Hematopoietic multipotent progenitor cell treated with erythropoietin and hydrocortisone succinate and interleukin-3 and kit ligand, for 4 days (in vitro differentiated cells): ENCODE measurements around the gene SLC27A3.

ENCODE experiments used
- DNase-seq: peaks from one replicate; pipeline ENCODE4 v3.0.0-alpha.2; 2015

Gene SLC27A3, protein sequence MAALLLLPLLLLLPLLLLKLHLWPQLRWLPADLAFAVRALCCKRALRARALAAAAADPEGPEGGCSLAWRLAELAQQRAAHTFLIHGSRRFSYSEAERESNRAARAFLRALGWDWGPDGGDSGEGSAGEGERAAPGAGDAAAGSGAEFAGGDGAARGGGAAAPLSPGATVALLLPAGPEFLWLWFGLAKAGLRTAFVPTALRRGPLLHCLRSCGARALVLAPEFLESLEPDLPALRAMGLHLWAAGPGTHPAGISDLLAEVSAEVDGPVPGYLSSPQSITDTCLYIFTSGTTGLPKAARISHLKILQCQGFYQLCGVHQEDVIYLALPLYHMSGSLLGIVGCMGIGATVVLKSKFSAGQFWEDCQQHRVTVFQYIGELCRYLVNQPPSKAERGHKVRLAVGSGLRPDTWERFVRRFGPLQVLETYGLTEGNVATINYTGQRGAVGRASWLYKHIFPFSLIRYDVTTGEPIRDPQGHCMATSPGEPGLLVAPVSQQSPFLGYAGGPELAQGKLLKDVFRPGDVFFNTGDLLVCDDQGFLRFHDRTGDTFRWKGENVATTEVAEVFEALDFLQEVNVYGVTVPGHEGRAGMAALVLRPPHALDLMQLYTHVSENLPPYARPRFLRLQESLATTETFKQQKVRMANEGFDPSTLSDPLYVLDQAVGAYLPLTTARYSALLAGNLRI

DNA sequence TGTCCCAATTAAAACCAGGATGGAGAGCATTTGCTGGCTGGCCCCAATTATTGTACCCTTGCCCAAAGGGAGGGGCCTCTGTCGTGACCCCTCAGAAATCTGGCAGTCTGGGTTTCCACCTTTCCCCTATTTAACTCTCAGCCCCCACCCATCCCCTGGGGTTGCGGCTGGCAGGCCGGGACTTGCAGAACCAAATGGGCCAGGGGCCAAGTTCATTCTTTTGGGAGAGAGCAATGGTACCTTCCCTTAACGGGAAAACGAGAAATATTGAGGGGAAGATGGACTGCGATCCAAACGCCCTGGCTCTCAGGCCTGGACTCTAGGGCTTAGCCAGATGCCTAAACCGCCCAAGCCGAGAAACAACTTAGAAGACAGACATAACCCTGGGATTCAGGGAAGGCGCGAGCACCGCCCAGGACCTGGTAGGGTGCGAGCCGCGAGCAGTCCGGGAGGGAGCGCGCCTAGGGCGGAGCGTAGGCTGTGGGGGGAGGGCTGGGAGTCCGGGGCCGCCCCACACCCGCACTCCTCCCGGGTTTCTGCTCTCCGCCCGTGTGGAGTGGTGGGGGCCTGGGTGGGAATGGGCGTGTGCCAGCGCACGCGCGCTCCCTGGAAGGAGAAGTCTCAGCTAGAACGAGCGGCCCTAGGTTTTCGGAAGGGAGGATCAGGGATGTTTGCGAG, at the start of gene SLC27A3:
TSS of gene SLC27A3 (plus strand) at position 628 of the 678 bp plus-strand sequence. CDS start 91 bp downstream, outside the sequence.
- DNase-seq: no peak

DNA sequence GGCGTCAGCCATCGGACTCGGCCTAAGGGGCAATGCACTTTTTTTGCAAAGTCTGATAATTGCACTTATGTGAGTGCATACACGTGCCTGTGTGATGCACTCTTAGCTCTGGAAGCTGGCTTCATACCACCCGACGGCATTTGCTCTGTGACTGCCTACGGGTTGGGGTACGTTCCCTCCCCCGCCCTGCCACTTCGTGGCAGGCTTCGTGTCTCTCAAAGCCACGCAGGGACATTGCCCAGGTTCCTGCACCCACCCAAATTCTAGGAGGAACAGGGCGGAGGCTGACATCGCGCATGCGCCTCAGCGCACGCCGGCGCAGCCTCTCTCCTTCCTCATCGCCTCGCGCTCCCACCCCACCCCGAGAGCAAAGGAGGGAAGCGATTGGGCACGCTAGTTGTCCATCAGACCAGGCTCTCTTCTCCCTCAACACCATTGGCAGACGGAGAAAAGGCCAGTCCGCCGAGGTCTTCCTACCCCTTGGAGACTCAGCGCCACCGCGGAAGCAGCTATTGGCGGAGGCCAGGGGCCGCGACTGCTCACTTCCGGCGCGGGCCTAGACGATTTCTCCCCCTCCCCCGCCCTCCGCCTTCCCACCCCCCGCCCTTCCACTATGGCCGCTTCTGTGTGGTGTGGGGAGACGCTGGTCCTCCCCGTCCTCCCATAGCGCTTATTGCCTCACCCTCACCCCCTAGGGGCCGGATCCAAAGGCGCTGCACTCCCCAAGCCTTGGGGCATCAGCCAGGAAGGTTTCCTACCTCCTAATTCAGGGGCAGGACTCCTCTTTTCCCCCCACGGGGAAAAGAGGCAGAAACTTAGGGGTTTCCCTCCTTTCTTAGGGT, 47.5 kb upstream of the SLC27A3 start, which contains the start of gene INTS3:
TSS of gene INTS3 (plus strand) at position 588 of the 842 bp plus-strand sequence. CDS start 585 bp downstream, outside the sequence.
- peak; percentile 100 for DNase-seq

DNA sequence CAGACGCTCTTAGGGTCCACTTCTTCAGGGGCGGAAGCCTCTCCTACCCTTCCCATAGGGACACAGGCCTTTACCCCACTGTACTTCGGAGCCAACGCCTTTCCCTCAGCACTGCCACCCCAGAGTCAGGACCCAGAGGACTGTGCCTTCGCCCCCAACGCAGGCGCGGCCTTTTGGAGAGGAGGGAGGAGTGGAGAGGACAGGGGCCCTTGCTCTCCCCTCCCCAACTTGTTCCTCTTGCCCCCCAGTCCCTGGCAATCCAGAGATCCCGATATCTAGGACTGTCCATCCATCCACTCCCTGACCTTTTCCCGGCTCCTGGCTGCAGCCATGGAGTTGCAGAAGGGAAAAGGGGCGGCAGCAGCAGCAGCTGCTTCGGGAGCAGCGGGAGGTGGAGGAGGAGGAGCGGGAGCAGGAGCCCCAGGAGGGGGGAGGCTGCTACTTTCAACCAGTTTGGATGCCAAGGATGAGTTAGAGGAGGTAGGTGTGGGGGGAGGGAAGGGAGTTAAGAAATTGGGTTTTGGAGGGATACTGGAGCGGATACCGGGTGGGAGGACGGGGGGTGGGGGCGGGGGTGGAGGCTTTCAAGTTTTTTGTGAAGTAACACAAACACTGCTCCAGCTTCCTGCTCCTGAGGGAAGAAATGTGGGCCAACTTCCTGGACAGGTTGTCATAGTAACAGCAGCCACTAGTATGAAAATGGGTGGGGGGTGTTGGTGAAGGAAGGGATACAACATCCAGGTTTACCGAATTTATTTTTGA, 46.7 kb upstream of the SLC27A3 start:
- DNase-seq: peak; percentile 57

DNA sequence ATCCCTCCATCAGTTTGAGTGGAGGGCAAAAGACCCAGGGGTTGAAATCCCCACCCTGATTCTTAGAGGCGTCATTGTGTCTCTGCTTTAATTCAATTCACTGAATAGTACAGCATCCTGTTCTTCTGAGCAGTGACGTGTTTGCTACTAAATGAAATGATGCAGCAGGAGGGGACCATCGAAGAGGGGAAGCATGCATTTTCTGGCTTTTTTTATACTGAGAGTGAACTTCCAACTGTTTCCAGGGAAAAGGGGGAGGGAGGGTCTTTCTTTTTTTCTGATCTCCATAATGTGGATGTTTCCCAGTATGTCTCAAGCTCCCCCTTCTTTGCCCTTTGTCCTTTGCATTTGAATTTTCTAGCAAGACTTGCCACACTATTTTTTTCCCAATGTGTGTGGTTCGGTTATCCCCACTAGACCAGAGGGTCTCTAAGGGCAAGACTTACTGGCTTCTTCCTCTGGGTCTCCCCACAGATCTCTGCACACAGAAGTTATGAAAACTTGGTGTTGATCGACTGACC, 44.7 kb upstream of the SLC27A3 start:
- DNase-seq: no peak

DNA sequence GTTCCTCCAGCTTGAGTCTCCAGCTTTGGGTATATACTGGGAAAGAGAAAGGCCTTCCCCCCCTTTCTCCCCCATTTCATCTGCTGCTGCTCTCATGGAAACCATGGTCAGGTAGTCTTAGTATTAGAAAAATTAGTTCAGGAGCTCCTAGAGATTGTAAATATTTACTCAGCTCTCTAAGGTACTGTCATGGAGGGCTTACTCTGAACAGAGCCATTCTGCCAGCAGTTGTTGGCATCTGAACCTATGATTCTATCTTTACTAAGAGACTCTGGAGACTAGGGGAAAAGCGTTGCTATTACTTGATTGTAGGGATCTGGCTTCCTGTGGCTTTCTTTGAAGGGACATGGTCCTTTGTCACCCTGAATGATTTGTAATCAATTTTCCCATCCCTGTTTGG, 41.2 kb upstream of the SLC27A3 start:
- DNase-seq: no peak

DNA sequence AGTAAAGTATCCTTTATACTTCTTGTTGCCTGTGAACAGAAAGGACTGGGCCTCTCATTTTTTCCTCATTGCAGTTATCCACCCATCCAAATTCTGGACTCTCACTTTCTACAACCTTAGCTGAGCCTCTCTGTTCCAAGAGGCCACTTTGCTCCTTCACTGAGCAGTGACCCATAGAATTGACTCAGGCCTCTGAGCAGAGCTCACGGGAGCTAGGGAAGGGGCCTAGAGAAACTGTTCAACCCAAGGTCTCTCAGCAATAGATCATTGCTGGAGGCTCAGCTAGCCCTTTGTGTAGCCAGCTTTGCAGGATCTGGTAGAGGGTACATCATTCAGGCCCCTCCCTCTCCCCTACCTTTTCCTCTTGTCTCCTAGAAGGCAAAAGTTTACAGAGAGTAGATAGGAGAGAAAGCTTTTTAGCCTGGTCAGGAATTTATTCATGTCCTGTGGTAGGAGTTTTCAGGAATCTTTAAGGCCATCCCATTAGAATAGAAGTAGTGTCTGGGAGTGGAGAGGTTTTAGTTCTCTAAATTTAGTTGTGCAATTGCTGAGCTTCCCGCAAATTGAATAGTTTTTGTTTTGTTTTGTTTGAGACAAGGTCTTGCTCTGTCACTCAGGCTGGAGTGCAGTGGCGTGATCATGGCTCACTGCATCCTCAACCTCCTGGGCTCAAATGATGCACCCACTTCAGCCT, 40.7 kb upstream of the SLC27A3 start:
- DNase-seq: no peak

DNA sequence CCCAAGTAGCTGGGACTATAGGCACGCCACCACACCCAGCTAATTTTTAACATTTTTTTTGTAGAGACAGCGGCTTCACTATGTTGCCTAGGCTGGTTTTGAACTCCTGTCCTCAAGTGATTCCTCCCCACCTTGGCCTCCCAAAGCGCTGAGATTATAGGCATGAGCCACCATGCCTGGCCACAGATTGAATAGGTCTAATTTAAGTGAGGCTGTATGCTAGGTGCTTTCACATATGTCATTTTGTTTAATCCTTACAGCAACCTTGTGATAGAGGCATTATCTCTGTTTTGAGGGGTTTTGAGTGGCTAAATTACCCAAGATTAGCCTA, 40.2 kb upstream of the SLC27A3 start:
- no peak for DNase-seq

DNA sequence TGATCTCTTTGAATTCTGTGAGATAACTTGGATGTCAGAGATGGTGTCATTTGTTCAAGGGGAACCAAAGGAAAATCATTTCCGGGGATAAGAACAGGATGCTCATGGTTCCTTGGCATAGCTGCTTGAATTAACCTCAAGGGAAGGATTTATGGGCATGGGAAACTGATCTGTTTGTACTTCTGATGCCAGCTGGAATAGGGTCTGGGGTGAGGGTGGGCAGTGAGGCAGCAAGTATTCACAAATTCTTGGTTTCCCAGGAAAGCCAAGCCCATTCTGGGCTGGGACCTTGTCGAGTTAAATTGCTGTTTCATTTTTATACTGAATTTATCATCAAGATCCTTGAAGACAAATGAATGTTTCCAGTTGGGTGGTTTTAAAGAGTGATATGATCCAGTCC, 33.2 kb upstream of the SLC27A3 start:
- no peak for DNase-seq

DNA sequence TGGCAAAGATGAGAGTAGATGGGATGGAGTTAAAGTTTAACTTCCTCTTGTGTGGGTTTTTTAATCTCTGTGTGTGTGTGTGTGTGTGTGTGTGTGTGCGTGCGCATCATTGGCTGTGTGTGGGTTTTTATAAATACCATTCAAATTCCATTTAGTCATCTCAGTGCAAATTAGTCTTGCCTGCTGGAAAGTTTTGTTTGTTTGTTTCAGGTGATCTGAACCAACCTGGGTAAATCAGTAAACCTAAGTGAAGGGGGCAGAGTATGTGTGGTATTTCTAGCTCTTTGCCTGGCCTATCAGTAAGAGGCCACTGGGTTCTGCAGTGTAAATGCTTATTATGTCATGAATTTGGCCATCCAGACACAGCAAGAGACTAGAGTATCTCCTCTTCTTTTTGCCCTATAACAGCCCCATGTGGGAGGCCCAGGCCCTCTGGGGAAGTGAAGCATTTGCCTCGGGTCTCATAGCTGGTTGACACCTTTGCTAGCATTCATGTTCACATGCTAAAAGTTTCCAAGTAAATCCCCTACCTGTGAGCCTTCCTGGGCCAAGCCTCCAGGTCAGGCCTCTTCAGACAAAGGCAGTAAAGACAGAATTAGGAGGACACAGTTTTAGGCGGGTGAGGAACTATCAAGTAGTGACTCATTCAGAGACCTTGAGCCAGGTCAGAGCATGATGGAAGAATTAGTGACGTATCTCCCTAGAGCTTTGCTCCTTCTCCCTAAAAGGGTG, 32.6 kb upstream of the SLC27A3 start:
- peak; percentile 72 for DNase-seq

DNA sequence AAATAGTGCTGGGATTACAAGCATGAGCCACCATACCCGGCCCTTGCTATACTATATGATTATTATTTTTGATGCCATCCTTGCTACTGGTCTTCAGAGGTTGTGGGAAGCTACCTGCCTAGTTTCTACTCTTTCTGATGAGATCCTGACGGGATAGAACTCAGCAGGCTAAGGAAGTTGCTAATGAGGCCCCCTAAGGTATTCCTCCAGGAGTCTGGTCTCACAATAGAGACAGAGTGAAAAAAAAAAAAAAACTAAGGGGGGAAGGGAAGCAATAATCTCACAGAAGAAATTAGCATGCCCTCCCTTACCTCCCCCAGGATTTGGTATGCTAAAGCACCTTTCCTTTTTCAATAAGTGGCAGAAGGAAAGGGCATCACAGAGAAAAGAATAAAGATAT, 29.8 kb upstream of the SLC27A3 start:
- DNase-seq: no peak

DNA sequence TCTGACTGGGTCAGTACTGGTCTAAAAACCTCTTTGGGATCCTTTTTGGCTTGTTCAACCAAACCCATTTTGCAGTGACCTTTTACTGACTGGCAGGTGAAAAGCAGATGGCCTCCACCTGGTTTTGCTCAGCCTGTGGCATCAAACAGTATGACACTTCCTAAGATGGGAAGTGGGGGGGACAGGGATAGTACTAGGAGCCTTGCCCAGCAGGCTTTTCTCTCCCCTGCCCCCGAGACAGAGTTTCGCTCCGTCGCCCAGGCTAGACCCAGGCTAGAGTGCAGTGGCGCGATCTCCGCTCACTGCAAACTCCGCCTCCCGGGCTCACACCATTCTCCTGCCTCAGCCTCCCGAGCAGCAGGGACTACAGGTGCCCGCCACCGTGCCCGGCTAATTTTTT, 29.0 kb upstream of the SLC27A3 start:
- no peak for DNase-seq

DNA sequence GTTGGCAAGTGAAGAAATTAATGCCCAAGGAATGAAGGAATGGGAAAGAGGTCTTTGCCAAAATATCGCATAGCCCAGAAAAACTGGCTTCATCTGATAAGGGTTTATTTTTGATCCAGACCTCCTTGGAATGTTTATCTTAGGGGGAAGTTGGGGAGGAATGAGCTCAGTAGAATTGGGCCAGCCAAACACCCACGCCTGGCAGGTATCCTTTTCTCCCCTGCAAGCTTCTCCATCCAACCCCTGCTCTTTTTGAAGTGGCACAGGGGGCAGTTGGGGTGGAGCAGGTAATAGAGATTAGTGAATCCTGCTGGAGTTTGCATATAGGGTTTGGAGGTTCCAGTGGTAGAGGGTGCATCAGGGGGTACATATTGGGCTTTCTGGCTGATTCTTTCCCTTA, 26.3 kb upstream of the SLC27A3 start:
- no peak for DNase-seq

DNA sequence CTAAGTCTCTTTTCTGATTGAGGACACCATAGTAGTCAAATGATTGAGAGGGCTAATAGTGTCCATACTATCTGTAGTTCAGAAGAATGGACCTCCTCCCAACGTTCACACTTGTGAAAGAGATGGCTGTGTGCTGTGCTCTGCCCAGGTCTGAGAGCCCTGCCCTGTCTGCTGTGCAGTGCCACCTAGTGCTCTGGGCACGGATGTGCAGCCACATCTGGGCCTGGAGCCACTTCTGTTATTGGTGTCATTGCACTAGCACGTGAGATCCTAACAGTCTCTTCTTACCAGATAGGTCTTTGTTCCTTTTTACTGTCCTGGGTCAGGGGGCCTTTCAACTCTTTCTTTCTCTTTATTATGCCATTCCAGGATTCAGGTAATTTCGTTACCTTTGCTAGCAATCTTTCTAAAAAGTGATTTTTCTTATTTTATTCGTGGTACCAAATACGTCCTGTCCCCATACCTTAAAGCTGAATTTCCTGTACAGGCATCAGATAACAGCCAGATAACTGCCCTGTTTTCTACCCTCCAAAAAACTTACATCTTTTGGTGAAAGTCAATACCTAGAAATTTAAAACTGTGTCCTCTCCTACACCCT, 25.7 kb upstream of the SLC27A3 start:
- DNase-seq: peak; percentile 94

DNA sequence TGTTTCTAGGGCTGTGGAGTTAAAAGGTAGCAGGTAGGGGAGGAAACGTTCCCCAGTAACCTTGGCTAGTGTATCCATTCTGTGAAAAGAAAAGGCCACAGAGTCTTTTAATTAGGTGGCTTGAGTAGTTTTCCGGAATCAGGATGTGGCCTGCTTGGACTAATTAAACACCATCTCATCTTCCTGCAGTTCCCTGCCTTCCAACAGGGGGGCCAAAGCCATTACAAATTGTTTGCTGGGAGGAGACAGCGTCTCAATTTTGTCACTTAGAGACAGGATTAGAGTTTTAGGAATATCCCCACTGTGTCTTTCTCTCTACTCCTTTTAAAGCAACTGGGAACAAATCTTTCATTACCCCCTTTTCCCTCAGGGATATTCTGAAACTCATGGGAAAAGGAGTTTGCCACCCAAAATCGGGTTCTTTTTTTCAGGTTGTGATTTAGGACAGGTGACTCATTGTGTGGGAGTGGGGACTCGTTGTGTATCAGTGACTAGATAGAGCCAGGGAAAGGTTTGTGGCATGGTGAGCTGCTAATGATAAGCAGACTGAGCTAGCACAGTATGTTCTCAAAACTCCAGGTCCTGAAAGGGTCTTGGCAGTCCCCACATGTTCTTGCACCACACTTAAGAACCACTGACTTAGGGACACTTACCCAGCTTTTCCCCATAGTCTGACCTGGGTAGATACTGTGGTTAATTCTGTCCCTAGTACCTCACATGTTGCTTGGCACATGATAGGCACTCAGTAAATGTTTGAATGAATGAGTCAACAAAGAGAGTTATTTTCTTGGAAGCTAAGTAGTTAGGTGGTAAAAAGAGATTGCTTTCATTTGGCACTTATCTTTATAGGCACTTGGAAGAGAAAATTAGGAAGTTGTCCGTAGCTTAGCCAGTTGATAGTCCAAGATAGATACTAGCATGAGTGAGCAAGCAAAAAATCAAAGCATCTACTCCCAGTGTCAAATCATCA, 24.9 kb upstream of the SLC27A3 start:
- DNase-seq: peak; percentile 48

DNA sequence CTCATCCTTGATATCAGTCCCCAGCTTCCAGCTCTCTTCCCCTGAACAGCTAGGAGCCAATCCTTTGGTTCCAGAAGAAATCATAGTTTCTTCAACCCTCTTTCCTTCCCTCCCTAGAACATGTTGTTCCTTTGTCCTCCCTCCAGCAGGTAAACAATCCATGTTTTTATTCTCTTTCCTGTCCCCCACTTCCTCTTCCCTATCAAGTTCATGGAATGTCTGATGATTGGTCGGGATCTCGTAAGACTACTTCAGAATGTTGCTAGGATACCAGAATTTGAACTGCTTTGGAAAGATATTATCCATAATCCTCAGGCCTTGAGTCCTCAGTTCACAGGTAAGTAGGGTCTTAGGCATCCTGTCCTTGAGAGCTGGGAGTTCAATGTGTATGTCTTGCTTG, 23.1 kb upstream of the SLC27A3 start:
- no peak for DNase-seq

DNA sequence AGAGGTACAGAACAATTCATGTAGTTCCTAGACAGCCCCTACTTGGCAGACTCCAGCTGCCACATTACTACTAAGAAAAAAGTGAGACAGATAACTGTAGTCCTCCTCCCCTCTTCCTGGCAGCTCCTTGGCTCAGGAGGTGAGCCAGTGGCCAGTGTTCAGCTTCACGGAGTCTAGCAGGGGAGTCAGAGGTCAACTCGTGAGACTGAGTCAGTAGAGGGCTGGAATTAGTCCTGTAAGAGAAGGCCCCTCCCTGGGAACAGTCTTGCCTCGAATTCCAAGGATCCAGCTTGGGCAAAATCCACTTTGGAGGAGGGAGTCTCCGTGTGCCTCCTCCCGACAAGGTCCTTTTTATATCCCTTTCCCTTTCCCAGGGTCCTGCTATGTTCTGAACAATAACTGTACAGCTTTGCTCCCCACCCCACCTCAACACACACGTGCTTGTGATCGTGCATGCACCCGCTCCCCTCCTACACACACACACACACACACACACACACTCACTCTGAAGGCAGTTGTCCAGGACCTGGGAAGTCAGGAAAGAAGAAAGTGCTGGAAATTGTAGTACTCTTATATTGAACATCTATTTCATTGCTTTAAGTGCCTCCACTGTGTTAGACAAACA, 22.5 kb upstream of the SLC27A3 start:
- no peak for DNase-seq

DNA sequence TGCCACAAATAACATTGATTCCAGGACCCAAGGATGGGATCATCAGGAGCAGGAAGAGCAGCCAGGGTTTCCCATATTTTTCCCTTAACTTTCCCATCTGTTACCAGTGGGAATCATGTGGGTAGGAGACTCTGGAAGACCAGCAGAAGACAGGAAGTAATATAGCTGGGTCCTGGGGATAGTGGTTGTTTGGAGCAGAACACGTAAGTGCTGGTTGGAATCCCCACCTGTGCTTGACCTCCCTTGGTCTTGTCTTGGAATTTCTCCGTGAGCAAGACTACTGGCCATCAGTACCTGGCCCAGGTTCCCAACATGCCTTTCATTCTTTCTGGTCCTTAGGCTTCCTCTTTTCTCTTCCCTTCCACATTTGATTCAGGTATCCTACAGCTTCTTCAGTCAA, 20.9 kb upstream of the SLC27A3 start:
- DNase-seq: no peak

DNA sequence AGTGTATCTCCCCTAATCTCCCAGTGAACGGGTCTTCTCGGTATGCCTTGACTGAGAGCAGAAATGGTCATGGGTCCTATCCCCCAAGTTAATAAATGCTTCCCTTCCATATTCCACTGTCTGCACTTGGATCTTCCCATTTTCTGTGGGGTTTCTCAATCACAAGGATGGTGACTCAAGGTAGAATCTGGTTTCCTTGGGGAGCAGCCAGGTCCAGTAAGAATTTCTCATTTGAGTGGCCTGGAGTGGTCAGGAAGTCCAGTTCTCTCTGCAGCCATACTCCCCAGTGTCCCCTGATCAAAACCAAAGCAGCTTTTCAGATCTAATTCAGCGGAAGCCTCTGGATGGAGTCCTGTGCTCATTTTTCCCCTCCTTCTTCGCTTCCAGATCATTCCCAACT, 14.8 kb upstream of the SLC27A3 start:
- DNase-seq: no peak
